HTR-8/SVneo (cell line): Measurements from ENCODE around the gene PBOV1.

Experiments used
- DNase-seq: peaks from one replicate; pipeline ENCODE4 v3.0.0; 2011; ENCODE audit warnings: low spot score, mixed read lengths; ENCODE audit not compliant: insufficient read length
- FAIRE-seq: peaks from 2 replicates; lab custom pipeline; 2011; peaks lifted over from hg19 to GRCh38; lab: Jason Lieb, UNC

The PBOV1 gene

GRCh38 chr6:138211601-138212000 is 6.7 kb downstream of the PBOV1 start:
- FAIRE-seq (no peak), DNase-seq (no peak)

- no peak for FAIRE-seq
- DNase-seq: no peak
These were observed 7.2 kb downstream of the PBOV1 start for GRCh38 chr6:138211048-138211581.

- FAIRE-seq: no peak
- DNase-seq: no peak
These were observed 11.4 kb downstream of the PBOV1 start for GRCh38 chr6:138206862-138207261.

GRCh38 chr6:138205437-138206094 is 12.7 kb downstream of the PBOV1 start:
- DNase-seq: no peak
- FAIRE-seq: no peak

GRCh38 chr6:138204792-138205384 is 13.4 kb downstream of the PBOV1 start:
- FAIRE-seq (no peak), DNase-seq (no peak)

- no peak for FAIRE-seq
- DNase-seq: no peak
These were observed 14.0 kb downstream of the PBOV1 start for GRCh38 chr6:138204303-138204702.

- no peak for FAIRE-seq
- no peak for DNase-seq
These were observed 15.0 kb downstream of the PBOV1 start for GRCh38 chr6:138203315-138203714.

- FAIRE-seq (no peak), DNase-seq (no peak)
These were observed 16.5 kb downstream of the PBOV1 start for GRCh38 chr6:138201836-138202235.

GRCh38 chr6:138198430-138199091 is 19.7 kb downstream of the PBOV1 start:
- no peak for FAIRE-seq
- no peak for DNase-seq

- DNase-seq (no peak), FAIRE-seq (no peak)
These were observed 20.7 kb downstream of the PBOV1 start for GRCh38 chr6:138197570-138197969.

GRCh38 chr6:138196122-138196738 is 22.1 kb downstream of the PBOV1 start:
- DNase-seq (no peak), FAIRE-seq (no peak)

- FAIRE-seq (no peak), DNase-seq (no peak)
These were observed 24.0 kb downstream of the PBOV1 start for GRCh38 chr6:138194287-138194686.

GRCh38 chr6:138188278-138188941 is 29.9 kb downstream of the PBOV1 start:
- FAIRE-seq (no peak), DNase-seq (no peak)

- FAIRE-seq: no peak
- DNase-seq: no peak
These were observed 31.1 kb downstream of the PBOV1 start for GRCh38 chr6:138187156-138187555.

- FAIRE-seq (no peak), DNase-seq (no peak)
These were observed 34.1 kb downstream of the PBOV1 start for GRCh38 chr6:138184230-138184629.

GRCh38 chr6:138183790-138184134 is 34.5 kb downstream of the PBOV1 start:
- no peak for DNase-seq
- FAIRE-seq: no peak

GRCh38 chr6:138182939-138183789 is 35.1 kb downstream of the PBOV1 start:
- FAIRE-seq: no peak
- DNase-seq: no peak

GRCh38 chr6:138176652-138177232 is 41.5 kb downstream of the PBOV1 start:
- no peak for FAIRE-seq
- DNase-seq: no peak

GRCh38 chr6:138175596-138175995 is 42.7 kb downstream of the PBOV1 start:
- FAIRE-seq: no peak
- DNase-seq: no peak
